HT-29 (cell line): Measurements from ENCODE around the gene TCHP. TPM values are rescaled to one million over a fixed set of nuclear protein-coding genes. Genes with fewer than 3 reads are reported as not detected.
"Not testable (repeated sequence)": the region's sequence is repeated elsewhere in the genome, so short reads cannot be mapped to it uniquely, and the experiment has no call there.

Experiments
- DNase-seq: peaks from one replicate; pipeline ENCODE4 v3.0.0-alpha.2; 2015; ENCODE audit warnings: low spot score
- total RNA-seq: library from RNA; depleted of rRNA; stranded (reverse); fragments of >200 nt; shearing (Covaris generic); gene quantifications from 2 replicates; pipeline ENCODE4 v1.2.3, GENCODE V29; 2014; rRNA removed

TCHP gene
- total RNA-seq: 8.8 and 16.7 TPM in 2 replicates

- peak; percentile 83 for DNase-seq
These were observed at the start of gene TCHP for GRCh38 chr12:109899783-109900751. TSS of gene TCHP (plus strand) at chr12:109900274. CDS start at chr12:109903027, 2,753 bp downstream.

- not testable (repeated sequence) for DNase-seq
These were observed 49.6 kb upstream of the TCHP start for GRCh38 chr12:109850518-109850917.

- DNase-seq: no peak
These were observed 44.7 kb upstream of the TCHP start for GRCh38 chr12:109855377-109855776.

GRCh38 chr12:109857715-109858114 is 42.4 kb upstream of the TCHP start:
- DNase-seq: no peak

- no peak for DNase-seq
These were observed 41.3 kb upstream of the TCHP start for GRCh38 chr12:109858764-109859163.

GRCh38 chr12:109860977-109861376 is 39.1 kb upstream of the TCHP start:
- no peak for DNase-seq

- DNase-seq: no peak
These were observed 38.3 kb upstream of the TCHP start for GRCh38 chr12:109861689-109862314.

- DNase-seq: not testable (repeated sequence)
These were observed 37.6 kb upstream of the TCHP start for GRCh38 chr12:109862491-109862890.

- peak; percentile 71 for DNase-seq
These were observed 36.0 kb upstream of the TCHP start for GRCh38 chr12:109863847-109864712.

- DNase-seq: peak; percentile 76
These were observed 35.2 kb upstream of the TCHP start for GRCh38 chr12:109864916-109865315.

GRCh38 chr12:109868182-109869051 is 31.7 kb upstream of the TCHP start:
- DNase-seq: no peak

GRCh38 chr12:109870648-109871047 is 29.4 kb upstream of the TCHP start:
- no peak for DNase-seq

GRCh38 chr12:109871668-109872314 is 28.3 kb upstream of the TCHP start:
- no peak for DNase-seq

- DNase-seq: no peak
These were observed 26.4 kb upstream of the TCHP start for GRCh38 chr12:109873653-109874052.

- DNase-seq: peak; percentile 68
These were observed 24.4 kb upstream of the TCHP start for GRCh38 chr12:109875572-109876131.

GRCh38 chr12:109876406-109876805 is 23.7 kb upstream of the TCHP start:
- DNase-seq: no peak

- DNase-seq: no peak
These were observed 22.4 kb upstream of the TCHP start for GRCh38 chr12:109877504-109878246.

- no peak for DNase-seq
These were observed 21.8 kb upstream of the TCHP start for GRCh38 chr12:109878247-109878625.

GRCh38 chr12:109878749-109879148 is 21.3 kb upstream of the TCHP start:
- DNase-seq: no peak
